Right ventricle myocardium superior (tissue), 1 donor: Measurements from ENCODE around the gene WASF3. TPM values are rescaled to one million over a fixed set of nuclear protein-coding genes. Genes with fewer than 3 reads are reported as not detected.

Experiments used
- ATAC-seq: fragments of 200-7000 bp; cut with Tn5 transposase; one replicate; pipeline ENCODE4 v1.9.1; 2020; ENCODE audit warnings: mild to moderate bottlenecking; ENCODE audit not compliant: poor library complexity
- DNase-seq: peaks from one replicate; pipeline ENCODE4 v3.0.0-alpha.2; 2020
- intact Hi-C: fragments of 100-400 bp; cut with DNase I; formaldehyde crosslinking; loops from one replicate; pipeline ENCODE4 v1.11.2; 2022
- total RNA-seq: library from RNA; stranded (reverse); fragmentation: NEBNext Ultra II Directional; extraction: Animal tissue kit (Norgen Biotek cat#: 25700); gene quantifications from one replicate; pipeline ENCODE4 v1.2.1, GENCODE V29; 2021
- donor health status: DM: no; HTN: yes; CAD: no; lungs with severe emphysema.

The WASF3 gene
- total RNA-seq, 1 donor from 2014 or later, result 10.5 TPM

GRCh38 chr13:26541041-26541440 lies 16.4 kb upstream of the WASF3 start:
- ATAC-seq (no peak), DNase-seq (no peak)
- intact Hi-C loops, result no loop called here

GRCh38 chr13:26541678-26542568 lies 15.6 kb upstream of the WASF3 start:
- ATAC-seq (no peak), DNase-seq (no peak)
- intact Hi-C loops, result no loop called here

DNA sequence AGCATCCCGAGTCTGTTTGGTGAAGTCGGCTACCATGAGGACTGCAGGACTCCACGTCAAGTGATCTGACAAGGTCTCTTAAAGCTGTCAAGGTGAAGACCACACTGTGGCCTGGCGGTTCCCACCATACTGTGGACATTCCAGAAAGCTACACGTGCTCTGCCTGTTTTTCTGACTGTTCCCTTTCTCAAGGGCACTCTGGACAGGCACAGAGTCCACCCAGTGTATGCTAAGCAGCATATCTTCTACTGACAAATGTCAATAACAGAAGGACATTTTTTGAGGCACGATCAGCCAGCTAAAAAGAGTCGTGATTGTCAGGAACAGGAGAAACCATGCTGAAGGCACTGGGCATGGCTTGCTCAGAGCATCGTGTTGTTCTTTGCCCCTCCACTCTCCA lies 12.8 kb upstream of the WASF3 start:
- ATAC-seq, result no peak
- DNase-seq, result no peak
- intact Hi-C loops, result no loop called here

- ATAC-seq (no peak), DNase-seq (no peak)
Measured at GRCh38 chr13:26548205-26548765, 9.2 kb upstream of the WASF3 start.

DNA sequence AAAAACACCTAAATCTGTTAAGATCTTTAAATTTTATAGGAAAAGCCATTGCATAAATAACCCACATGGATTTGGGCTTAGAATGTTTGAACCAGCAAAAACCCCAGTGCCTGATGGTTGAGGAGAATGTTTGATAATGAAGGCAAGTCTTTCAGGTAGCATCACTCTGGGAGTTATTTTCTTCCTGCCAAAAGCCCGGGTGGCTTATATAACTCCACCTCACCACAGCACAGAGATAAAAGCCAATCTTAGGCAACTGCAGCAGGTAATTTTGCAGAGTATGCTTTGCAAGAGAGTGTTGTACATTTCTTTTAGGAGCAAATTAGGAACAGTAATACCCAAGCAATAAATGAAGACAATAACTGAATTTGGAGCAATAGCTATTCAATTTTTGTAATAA lies 7.8 kb upstream of the WASF3 start:
- ATAC-seq, result no peak
- DNase-seq, result no peak
- intact Hi-C loops, result no loop called here

More at GRCh38 chr13:26548205-26548765, 9.2 kb upstream of the WASF3 start:
- intact Hi-C loops, result no loop called here

- DNase-seq (no peak), ATAC-seq (no peak)
- intact Hi-C loops, result no loop called here
Measured at GRCh38 chr13:26551255-26551860, 6.1 kb upstream of the WASF3 start.

- DNase-seq, result no peak
- intact Hi-C loops, result no loop called here
- no peak for ATAC-seq
Measured at GRCh38 chr13:26555413-26555812, 2.1 kb upstream of the WASF3 start.

DNA sequence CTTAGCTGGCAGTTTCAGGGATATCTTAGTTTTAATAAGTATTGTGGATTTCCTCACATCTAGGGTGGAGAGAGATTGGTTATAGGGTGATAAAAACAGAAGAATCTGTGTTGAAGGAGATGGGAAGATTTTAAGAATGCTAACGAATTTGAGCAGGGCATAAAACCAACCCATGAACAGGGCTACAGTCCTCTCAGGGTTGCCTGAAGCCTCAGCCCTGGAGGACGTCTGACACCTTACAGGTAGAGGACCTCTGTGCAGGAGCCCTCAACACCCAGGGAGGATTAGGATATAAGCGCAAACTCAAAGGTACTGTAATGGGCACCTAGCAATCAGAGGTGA lies 461 bp upstream of the WASF3 start:
- ATAC-seq (no peak), DNase-seq (no peak)
- intact Hi-C loops, result no loop called here

- no peak for DNase-seq
- peak; percentile 5 for ATAC-seq
- intact Hi-C loops, result no loop called here
Measured at GRCh38 chr13:26558074-26558805, 757 bp downstream of the WASF3 start.

DNA sequence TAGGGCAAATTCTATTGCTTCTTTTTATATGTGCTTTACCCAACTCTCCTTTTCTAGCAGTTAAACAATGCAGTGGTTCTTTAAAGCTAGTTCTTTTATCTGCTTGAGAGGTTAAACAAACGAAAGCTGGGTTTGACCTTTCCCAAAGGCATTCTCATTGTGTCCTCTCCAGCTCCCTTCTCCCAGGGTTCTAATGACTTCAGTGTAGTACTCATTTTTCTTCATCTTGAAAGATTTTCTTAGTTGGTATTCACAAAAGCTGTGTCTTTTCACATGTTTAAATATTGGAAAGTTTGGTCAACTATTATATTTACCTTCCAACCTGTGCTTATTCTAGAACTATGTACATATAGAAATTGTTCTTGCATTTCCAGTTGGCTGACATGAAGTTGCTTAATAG lies 1.5 kb downstream of the WASF3 start:
- no peak for ATAC-seq
- DNase-seq, result no peak
- intact Hi-C loops, result no loop called here

DNA sequence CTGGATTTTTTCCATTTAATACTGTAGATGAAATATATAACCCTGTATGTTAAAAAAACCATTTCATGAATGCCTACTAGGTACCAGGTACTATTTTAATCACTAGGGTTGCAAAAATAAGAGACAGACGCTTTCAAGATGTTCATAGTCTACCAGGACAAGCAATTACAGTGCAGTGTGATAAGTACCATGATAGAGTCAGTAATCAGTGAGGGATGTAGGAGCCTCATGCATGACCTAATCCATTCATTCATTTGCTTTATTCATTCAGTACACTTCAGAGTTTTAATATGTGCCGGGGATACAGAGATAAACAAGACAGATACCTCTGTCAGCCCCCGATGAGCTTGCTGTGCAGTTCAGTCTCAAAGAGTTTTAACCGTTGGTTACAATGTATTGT lies 3.0 kb downstream of the WASF3 start:
- DNase-seq, result no peak
- intact Hi-C loops, result no loop called here
- no peak for ATAC-seq

DNA sequence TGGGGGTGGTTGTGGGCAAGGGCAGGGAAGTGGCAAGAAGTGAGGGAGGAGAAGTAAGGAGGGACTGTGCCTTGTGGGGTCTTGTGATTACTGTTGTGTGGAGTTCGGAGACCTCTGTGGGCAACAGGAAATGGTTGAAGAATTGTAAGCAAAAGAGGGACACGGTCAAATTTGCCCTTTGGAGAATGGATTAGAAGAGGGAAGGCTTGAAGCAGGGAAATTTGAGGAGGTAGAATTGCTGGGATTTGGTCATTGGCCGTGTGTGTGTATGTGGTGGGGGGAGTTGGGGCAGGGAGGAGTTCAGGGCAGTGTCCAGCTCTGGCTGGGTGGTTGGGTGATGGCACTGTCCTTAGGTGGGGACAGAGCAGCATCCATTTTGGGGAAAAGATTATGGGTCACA lies 3.6 kb downstream of the WASF3 start:
- no peak for ATAC-seq
- no peak for DNase-seq
- intact Hi-C loops, result no loop called here

DNA sequence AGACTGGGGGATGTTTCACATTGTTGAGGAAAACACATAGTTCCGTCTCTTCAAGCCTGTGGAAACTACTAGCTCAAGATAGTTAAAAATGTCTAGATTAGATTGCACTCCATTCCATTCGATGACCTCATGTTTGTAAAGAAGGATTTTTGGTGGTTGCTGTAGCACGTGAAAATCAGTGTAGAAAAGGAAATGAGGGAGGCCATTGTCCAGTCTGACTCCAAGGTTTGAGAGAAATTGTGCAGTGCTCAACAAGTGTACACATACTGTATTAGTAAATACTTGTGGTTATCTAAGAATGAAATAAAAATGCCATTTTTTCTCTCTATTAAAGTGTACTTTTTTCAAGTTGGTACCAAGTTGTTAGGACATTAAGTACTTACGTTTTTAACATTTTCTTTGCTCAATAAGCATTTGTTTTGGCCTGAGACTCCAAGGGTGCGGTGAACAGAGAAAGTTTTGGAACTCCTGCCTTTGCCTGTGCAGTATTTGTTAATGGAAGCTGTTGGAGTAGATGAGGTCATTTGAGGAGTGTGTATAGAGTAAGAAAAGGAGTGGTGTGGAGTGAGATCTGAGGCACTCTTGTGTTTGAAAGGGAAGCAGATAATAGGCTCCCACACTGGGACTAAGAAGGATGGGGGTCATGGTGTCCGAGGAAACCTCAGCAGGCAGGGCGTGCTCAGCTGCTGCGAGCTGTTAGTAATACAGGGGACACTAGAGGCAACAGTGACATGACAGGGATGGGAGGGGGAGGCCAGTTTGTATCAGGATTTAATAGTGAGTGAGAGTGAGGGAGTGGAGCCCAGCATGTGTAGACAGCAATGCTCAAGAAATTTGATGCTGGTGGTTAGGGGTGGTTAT lies 4.4 kb downstream of the WASF3 start:
- ATAC-seq (peak; percentile 2), DNase-seq (no peak)
- intact Hi-C loops, result no loop called here

- DNase-seq, result no peak
- no peak for ATAC-seq
- intact Hi-C loops, result no loop called here
Measured at GRCh38 chr13:26562512-26562890, 5.0 kb downstream of the WASF3 start.

GRCh38 chr13:26563713-26564112 lies 6.2 kb downstream of the WASF3 start:
- ATAC-seq, result no peak
- DNase-seq, result no peak
- intact Hi-C loops, result no loop called here

- ATAC-seq, result no peak
- DNase-seq, result no peak
- intact Hi-C loops, result no loop called here
Measured at GRCh38 chr13:26568132-26568815, 10.8 kb downstream of the WASF3 start.

DNA sequence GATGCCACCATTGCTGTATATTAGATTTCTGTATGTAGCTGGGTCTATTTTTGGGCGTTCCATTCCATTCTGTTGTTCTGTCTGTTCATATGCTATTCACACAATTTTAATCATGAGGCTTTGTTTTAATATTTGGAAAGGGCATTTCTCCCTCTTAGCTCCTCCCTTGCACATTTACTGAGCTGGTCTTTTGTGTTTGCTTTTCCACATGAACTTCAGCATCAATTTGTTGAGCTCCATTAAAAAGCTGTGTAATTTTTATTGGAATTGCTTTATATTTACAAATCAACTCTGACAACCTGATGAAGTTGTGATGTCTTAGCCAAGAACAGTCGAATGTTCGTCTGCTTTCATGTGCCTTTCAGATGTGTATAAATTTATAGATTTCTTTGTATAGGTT lies 14.0 kb downstream of the WASF3 start:
- ATAC-seq, result no peak
- intact Hi-C loops, result no loop called here

GRCh38 chr13:26575244-26575643 lies 17.8 kb downstream of the WASF3 start:
- ATAC-seq (no peak), DNase-seq (no peak)
- intact Hi-C loops, result no loop called here

More for the DNA sequence above, 14.0 kb downstream of the WASF3 start:
- no peak for DNase-seq
